Activated CD8-positive, alpha-beta memory T cell treated with anti-CD3 and anti-CD28 coated beads for 1 hour (primary cell): ENCODE measurements around the gene MBD4.
A peak's percentile ranks its signal among the peaks of the same experiment; 100 is the strongest.
"Not testable (repeated sequence)": the region's sequence is repeated elsewhere in the genome, so short reads cannot be mapped to it uniquely, and the experiment has no call there.

ENCODE experiments used
- DNase-seq, 2 donors: peaks; one replicate each; pipeline ENCODE4 v3.0.0-alpha.2; 2020; ENCODE audit warnings: low read depth in 1 of 2; ENCODE audit errors: extremely low read depth in 1 of 2

The MBD4 gene

GRCh38 chr3:129385507-129385906 lies 54.2 kb downstream of the MBD4 start:
- not testable (repeated sequence) for DNase-seq

DNA sequence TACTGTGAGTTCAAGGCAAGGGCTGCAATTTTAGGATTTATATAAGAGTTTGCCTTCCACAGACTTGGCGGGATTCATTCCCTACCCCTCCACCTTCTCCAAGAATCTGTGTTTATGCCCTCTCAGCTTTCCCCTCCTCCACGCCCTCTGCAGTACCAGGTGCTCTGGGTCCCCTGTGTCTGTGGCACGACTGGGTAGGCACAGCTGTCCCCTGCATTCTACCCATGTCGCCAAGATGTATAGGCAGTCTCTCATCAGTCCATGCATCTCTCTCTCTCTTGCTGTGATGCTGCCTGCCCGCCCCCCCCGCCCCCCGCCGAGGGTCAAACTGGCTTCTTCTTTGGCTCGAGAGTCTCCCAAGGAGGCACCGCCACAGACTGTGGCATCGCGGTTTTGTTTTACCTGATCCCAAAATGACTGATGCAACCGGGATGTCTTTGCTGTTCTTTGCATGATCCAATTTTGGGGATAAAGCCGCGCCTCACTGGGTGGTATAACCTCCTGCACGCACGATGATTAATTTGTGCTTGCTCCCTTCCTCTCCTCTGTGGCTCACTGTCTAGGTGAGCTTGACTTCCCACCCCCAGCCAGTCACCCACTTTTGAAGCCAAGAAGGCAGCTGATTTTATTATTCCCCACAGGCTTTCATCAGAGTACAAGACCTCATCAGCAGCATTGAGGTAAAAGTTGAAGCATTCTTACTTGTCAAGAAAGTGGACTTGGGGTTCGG lies 55.0 kb downstream of the MBD4 start:
- no peak for DNase-seq

GRCh38 chr3:129384103-129384502 lies 55.6 kb downstream of the MBD4 start:
- not testable (repeated sequence) for DNase-seq

DNA sequence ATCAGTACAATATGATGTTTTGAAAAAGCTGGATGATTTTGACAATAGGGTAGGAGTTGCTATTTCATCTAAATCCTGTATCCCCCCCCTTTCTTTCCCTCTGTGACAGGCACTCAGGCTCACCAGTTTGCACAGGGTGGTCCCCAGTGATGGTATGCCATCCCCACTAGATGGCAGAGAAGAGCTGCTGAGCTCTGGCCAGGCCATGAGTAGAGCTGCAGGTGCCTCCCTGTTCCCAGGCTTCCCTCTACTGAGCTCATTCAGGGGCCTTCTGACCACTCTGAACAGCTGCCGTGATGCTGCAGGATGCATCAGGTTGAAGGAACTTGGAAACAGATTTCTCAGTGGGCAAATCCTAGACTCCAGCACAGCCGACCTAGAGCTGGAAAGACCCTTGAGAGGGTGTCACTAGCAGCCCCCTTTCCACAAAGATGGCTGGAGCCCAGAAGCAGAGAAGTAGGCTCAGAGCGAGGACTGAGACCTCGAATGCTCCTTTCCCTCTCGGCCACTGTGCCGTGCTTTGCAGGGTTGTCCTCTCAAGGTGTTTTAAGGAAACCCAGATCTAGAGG lies 56.4 kb downstream of the MBD4 start:
- DNase-seq: peak in 1 of 2 donors; percentile 12

DNA sequence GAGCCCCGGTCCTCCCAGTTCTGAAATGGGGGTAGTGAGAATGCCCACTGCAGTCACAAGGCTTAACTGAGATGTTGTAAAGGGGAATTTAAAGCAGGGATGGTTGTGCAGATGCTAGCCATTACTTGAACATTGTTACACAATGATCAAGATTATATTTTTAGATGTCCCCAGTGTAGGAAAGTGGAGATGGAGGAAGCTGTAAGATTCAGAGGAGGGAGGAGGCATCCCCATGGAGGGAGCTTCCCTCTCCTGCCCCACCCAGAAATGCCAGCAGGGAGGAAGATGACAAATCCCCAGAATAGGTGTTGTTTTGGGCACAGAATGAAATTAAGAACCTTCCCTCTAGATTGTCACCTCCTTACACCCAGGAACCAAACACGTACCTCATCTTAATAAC lies 57.4 kb downstream of the MBD4 start:
- DNase-seq: no peak
